DND-41 (cell line): ENCODE measurements around the gene RALGPS1.

ENCODE experiments used
- ATAC-seq: fragments of 200-7000 bp; cut with Tn5 transposase; 3 replicates; pipeline ENCODE4 v1.9.1; 2021; ENCODE audit warnings: low read depth; ENCODE audit not compliant: insufficient read depth
- DNase-seq: peaks from one replicate; pipeline ENCODE4 v3.0.0-alpha.2; 2020
- H2AFZ ChIP-seq: 2 replicates; pipeline ENCODE4 v1.6.0; 2012; ENCODE audit warnings: low read depth, low read length
- H3K27ac ChIP-seq: 2 replicates; pipeline ENCODE4 v1.5.1; 2012; ENCODE audit warnings: low read length, inconsistent platforms
- H3K27me3 ChIP-seq: fragments of 200-600 bp; sonication (generic); 2 replicates; pipeline ENCODE4 v1.6.0; 2012; ENCODE audit warnings: low read length, mild to moderate bottlenecking, inconsistent platforms; ENCODE audit not compliant: insufficient read depth, poor library complexity
- H3K36me3 ChIP-seq: 2 replicates; pipeline ENCODE4 v1.5.1; 2012; ENCODE audit warnings: low read length, inconsistent platforms; ENCODE audit not compliant: insufficient read depth
- H3K4me1 ChIP-seq: 2 replicates; pipeline ENCODE4 v1.5.1; 2012; ENCODE audit warnings: mild to moderate bottlenecking, low read length; ENCODE audit not compliant: insufficient read depth
- H3K4me2 ChIP-seq: 2 replicates; pipeline ENCODE4 v1.6.0; 2012; ENCODE audit warnings: mild to moderate bottlenecking, moderate library complexity, low read length, inconsistent platforms; ENCODE audit not compliant: insufficient read depth
- H3K4me3 ChIP-seq, 2 experiments: fragments of 200-600 bp in 1 of 2; shearing (Covaris generic) in 1 of 2; 2 replicates each; pipeline ENCODE4 v1.5.1; 2012 to 2016; ENCODE audit warnings: inconsistent platforms in 2 of 2, low read length in 2 of 2, mild to moderate bottlenecking in 2 of 2, low read depth in 1 of 2, moderate library complexity in 1 of 2
- H3K79me2 ChIP-seq: 2 replicates; pipeline ENCODE4 v1.6.0; 2012; ENCODE audit warnings: low read length, inconsistent platforms; ENCODE audit not compliant: insufficient read depth
- H3K9ac ChIP-seq: 2 replicates; pipeline ENCODE4 v1.6.0; 2012; ENCODE audit warnings: low read depth, mild to moderate bottlenecking, inconsistent platforms, low read length, moderate library complexity
- H3K9me3 ChIP-seq: 2 replicates; pipeline ENCODE4 v1.5.1; 2012; ENCODE audit warnings: low read length, moderate library complexity, mild to moderate bottlenecking, inconsistent platforms; ENCODE audit not compliant: insufficient read depth, severe bottlenecking
- H4K20me1 ChIP-seq: 2 replicates; pipeline ENCODE4 v1.6.0; 2012; ENCODE audit warnings: low read length; ENCODE audit not compliant: insufficient read depth
- EZH2 ChIP-seq: IDR thresholded peaks from 3 replicates; pipeline ENCODE4 v1.6.1; 2012; ENCODE audit warnings: borderline replicate concordance, low read depth, mild to moderate bottlenecking, moderate library complexity, low read length, inconsistent platforms; ENCODE audit not compliant: severe bottlenecking
- TF ChIP-seq, protein P1 (sequence below): IDR thresholded peaks from 2 replicates; pipeline ENCODE4 v1.5.1; 2012; ENCODE audit warnings: borderline replicate concordance, low read length, moderate library complexity, mild to moderate bottlenecking; ENCODE audit not compliant: poor library complexity, severe bottlenecking; ENCODE audit errors: extremely low read depth

RALGPS1 gene

DNA sequence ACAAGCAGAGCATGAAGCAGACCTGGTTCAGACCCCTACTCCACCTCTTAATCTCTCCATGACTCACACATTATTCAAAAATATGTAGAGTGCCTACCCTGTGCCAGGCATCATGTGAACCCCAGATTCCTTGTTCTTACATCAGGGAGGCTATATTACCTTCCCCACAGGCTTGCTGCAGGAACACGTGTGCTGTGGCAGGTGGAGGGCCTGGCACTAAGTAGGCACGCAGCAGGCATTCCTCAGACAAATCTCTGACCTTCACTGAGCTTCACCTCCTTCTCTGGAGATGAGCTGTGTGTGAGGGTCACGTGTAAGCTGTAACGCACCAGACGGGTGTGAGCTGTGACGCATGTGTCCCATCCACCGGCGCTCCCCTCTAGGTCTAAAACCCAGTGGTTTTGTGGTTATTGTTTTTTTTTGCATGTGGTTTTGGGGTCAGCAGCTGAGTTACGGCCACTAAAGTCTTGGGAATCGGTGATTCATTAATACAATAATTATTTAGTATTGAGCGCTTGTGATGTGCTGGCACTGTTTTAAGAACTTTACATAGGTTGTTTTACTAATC, 177.5 kb downstream of the RALGPS1 start:
- ATAC-seq: no peak
- no peak overlapping the region for H2AFZ ChIP-seq
- TF ChIP-seq EZH2: no peak
- TF ChIP-seq, protein P1, sequence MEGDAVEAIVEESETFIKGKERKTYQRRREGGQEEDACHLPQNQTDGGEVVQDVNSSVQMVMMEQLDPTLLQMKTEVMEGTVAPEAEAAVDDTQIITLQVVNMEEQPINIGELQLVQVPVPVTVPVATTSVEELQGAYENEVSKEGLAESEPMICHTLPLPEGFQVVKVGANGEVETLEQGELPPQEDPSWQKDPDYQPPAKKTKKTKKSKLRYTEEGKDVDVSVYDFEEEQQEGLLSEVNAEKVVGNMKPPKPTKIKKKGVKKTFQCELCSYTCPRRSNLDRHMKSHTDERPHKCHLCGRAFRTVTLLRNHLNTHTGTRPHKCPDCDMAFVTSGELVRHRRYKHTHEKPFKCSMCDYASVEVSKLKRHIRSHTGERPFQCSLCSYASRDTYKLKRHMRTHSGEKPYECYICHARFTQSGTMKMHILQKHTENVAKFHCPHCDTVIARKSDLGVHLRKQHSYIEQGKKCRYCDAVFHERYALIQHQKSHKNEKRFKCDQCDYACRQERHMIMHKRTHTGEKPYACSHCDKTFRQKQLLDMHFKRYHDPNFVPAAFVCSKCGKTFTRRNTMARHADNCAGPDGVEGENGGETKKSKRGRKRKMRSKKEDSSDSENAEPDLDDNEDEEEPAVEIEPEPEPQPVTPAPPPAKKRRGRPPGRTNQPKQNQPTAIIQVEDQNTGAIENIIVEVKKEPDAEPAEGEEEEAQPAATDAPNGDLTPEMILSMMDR: no peak
- DNase-seq: no peak
- H3K9ac ChIP-seq: no peak overlapping the region
- H4K20me1 ChIP-seq: peaks cover 17% of the 10 kb centered on the region; the same call in 1 of the 2 replicates
- peaks cover 17% of the 10 kb centered on the region for H3K27me3 ChIP-seq
- H3K36me3 ChIP-seq: no peaks in the 10 kb centered on the region
- H3K4me1 ChIP-seq: no peaks in the 10 kb centered on the region
- no peak overlapping the region for H3K4me3 ChIP-seq
- no peak overlapping the region for H3K4me2 ChIP-seq
- no peak overlapping the region for H3K27ac ChIP-seq
- H3K79me2 ChIP-seq: no peaks in the 10 kb centered on the region
- no peaks in the 10 kb centered on the region for H3K9me3 ChIP-seq

DNA sequence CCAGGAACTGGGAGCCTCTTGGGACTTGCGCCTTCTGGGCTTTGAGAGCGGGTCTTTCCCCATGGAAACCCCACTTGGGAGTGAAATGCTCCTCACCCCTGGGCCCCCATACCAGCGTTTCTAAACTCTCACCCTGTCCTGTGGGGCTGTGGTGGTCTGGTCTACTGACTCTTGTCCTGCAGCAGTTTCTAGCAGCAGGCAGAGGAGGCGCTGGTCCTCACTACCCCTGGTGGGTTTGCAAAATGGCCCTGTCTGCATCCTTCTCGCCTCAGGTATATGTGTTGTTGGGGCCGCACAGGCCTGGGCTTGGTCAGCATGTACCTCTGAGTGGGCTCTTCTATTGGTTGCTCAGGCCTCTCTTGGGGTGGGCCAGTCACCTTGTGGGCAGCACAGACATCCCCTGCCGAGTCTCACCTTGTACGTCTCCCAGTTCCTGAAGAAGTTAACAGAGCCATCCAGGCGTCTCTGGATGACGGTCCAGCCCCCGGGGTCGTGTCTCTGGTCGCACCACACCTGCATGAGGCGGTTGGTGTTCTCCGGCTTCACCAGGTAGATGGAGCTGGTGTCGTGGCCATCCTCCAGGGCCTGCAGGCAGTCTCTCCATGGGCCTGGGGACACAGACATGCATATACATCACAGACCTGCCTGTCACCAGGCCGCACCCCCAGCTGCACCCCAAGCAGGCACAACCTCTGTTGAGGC, 178.9 kb downstream of the RALGPS1 start:
- ATAC-seq: no peak

DNA sequence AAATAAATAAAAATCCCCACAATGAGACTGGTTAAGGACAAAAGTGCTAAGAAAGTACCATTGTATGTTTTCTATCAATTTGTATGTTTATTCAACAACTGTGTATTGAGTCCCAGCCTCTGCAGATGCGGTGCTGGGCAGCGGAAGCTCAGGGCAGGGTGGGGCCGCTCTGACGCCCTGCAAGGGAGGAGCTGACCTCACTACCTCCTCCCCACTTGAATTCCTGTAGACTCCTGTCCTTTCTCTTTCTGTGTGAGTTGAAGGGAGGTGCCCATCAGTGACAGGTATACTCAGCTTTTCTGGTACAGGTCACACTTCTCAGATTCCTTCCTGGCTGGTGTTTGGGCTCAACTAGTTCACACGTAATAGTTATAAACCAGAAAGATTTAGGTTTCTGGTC, 180.8 kb downstream of the RALGPS1 start:
- no peak overlapping the region for H3K27ac ChIP-seq
- ATAC-seq (no peak), DNase-seq (no peak)
- no peak overlapping the region for H3K4me3 ChIP-seq
- no peaks in the 10 kb centered on the region for H3K79me2 ChIP-seq
- H4K20me1 ChIP-seq: peaks cover 14% of the 10 kb centered on the region; the same call in 1 of the 2 replicates
- TF ChIP-seq, protein P1: no peak
- TF ChIP-seq EZH2: no peak
- H3K36me3 ChIP-seq: no peaks in the 10 kb centered on the region
- peaks cover 10% of the 10 kb centered on the region for H3K27me3 ChIP-seq
- H3K4me2 ChIP-seq: no peak overlapping the region
- H3K9me3 ChIP-seq: no peaks in the 10 kb centered on the region
- H3K4me1 ChIP-seq: no peaks in the 10 kb centered on the region
- H3K9ac ChIP-seq: no peak overlapping the region
- H2AFZ ChIP-seq: no peak overlapping the region

More for the DNA sequence above, 178.9 kb downstream of the RALGPS1 start:
- Histone ChIP-seq H4K20me1 (peaks cover 17% of the 10 kb centered on the region; the same call in 1 of the 2 replicates), H3K36me3 (no peaks in the 10 kb centered on the region), H3K79me2 (no peaks in the 10 kb centered on the region), H3K27ac (no peak overlapping the region), H3K4me1 (no peaks in the 10 kb centered on the region), H3K9ac (no peak overlapping the region), H3K4me3 (no peak overlapping the region), H3K27me3 (peaks cover 17% of the 10 kb centered on the region), H3K4me2 (no peak overlapping the region), H3K9me3 (no peaks in the 10 kb centered on the region), H2AFZ (no peak overlapping the region)
- no peak for DNase-seq
- no peak for TF ChIP-seq EZH2
- TF ChIP-seq, protein P1: no peak
